ENCODE measurements around the gene TIMP2. TPM values are rescaled to one million over a fixed set of nuclear protein-coding genes. Genes with fewer than 3 reads are reported as not detected.

The TIMP2 gene
- total and polyA plus RNA-seq, 11 donors, result 25.1 to 201 (median 88.3) TPM

GRCh38 chr17:78808163-78808562 lies 117.0 kb downstream of the TIMP2 start:
- no peak for DNase-seq
- Histone ChIP-seq H3K4me3 (no peak overlapping the region), H3K9me3 (no peaks in the 10 kb centered on the region), H3K27ac (no peak overlapping the region), H3K36me3 (peaks cover 2 to 94% (median 89%) of the 10 kb centered on the region in 9 donors), H3K27me3 (no peaks in the 10 kb centered on the region), H3K4me1 (peaks cover 0 to 46% (median 11%) of the 10 kb centered on the region in 12 donors)
- no peak for ATAC-seq
- TF ChIP-seq CTCF (IDR thresholded peaks at IDR 0.05) (no peak), POLR2A (IDR thresholded peaks at IDR 0.05) (no peak)
- WGBS, 4 donors, result 85 to 92% (median 91%) methylated on average over 4 of the region's 4 CpGs
- intact Hi-C loops (cut with DNase I), result loop anchor here in 1 of 10 donors (10.0 kb wide), 1 partner anchor 213 kb away; no protein-coding TSS in a partner anchor

DNA sequence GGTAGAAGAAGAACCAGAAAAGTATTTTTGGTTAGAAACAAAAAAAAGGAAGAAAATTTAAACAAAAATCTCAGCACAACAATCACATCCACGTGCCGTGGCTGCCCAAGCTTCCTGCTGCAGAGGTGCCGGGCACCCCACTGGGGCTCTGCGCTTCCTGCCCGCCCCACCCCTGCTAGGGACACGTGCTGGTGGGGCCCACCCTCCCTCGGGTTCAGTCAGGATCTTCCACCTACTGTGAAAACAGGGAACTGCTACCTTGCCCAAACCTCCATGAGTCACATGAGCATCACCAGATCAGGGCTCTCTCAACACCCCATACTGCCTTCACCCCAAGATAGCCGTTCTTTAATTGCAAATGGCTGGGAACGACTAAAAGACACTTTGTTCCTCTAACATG lies 118.7 kb downstream of the TIMP2 start:
- H3K4me1 ChIP-seq, result peaks cover 0 to 41% (median 9%) of the 10 kb centered on the region in 12 donors
- H3K27ac ChIP-seq, result peak overlapping the region in 4 of 12 donors; percentile 9 to 81 (median 34)
- H3K9me3 ChIP-seq, result no peaks in the 10 kb centered on the region
- 75 to 83% (median 79%) methylated on average over 9 of the region's 9 CpGs for WGBS, 4 donors
- no peak for TF ChIP-seq CTCF (IDR thresholded peaks at IDR 0.05)
- peaks cover 2 to 92% (median 86%) of the 10 kb centered on the region in 9 donors for H3K36me3 ChIP-seq
- H3K27me3 ChIP-seq, result no peaks in the 10 kb centered on the region
- DNase-seq, result peak in 2 of 5 donors; percentile 48 to 50
- ATAC-seq, result no peak
- intact Hi-C loops (cut with DNase I), result loop anchor here in 1 of 10 donors (10.0 kb wide), 1 partner anchor 212 kb away; no protein-coding TSS in a partner anchor
- no peak overlapping the region for H3K4me3 ChIP-seq

DNA sequence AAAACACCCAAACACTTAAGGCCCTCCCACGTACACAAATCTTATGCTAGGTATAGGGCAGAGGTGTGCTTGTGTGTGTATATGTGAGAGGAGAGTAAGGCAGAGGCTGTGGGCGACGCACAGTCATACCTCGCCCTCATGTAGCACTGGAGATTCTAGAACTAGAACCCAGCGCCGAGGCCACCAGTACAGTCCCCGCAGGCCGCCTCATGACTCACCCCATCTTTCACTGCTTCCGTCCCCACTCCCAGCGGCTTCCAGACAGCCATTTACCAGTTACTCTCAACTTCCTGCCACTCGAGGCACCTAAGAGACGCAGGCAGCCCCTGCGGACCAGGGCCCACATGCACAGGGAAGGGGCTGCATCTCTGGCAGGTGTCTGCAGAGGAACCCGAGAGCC lies 119.9 kb downstream of the TIMP2 start:
- ATAC-seq (peak in 1 of 4 donors; percentile 10), DNase-seq (peak in 1 of 5 donors; percentile 61)
- Histone ChIP-seq H3K4me1 (peaks cover 0 to 41% (median 9%) of the 10 kb centered on the region in 12 donors), H3K36me3 (peaks cover 2 to 90% (median 84%) of the 10 kb centered on the region in 9 donors), H3K27me3 (no peaks in the 10 kb centered on the region), H3K4me3 (no peak overlapping the region), H3K9me3 (no peaks in the 10 kb centered on the region), H3K27ac (peak overlapping the region in 10 of 12 donors; percentile 11 to 81 (median 66))
- WGBS, 4 donors, result 89 to 95% (median 92%) methylated on average over 14 of the region's 14 CpGs
- intact Hi-C loops (cut with DNase I), result loop anchor here in 1 of 10 donors (10.0 kb wide), 1 partner anchor 210 kb away; no protein-coding TSS in a partner anchor
- TF ChIP-seq CTCF (IDR thresholded peaks at IDR 0.05) (no peak), POLR2A (IDR thresholded peaks at IDR 0.05) (no peak)

DNA sequence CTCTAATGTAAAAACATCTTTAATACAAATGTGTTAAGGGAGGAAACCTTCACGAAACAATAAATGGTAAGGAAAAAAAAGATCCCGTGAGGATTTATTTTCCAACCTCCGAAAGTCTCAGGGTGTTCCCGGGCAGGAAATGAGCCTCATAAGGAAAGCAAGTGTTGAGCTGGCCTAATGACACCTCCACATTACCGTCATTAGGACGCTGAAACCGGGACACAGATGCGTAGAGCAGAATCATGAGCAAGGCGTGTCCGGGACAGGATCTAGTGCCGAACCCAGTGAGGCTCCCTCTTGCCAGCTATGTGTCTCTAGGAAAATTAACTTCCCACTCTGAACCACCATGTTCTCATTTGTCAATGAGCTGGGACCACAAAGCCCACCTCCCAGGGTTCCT lies 120.4 kb downstream of the TIMP2 start:
- ATAC-seq (peak; percentile 58 to 86 (median 64)), DNase-seq (peak in 3 of 5 donors; percentile 43 to 61 (median 50))
- intact Hi-C loops (cut with DNase I), result loop anchor here in 1 of 10 donors (10.0 kb wide), 1 partner anchor 210 kb away; no protein-coding TSS in a partner anchor
- peaks cover 2 to 90% (median 80%) of the 10 kb centered on the region in 9 donors for H3K36me3 ChIP-seq
- WGBS, 4 donors, result 61 to 67% (median 65%) methylated on average over 11 of the region's 11 CpGs
- no peaks in the 10 kb centered on the region for H3K27me3 ChIP-seq
- H3K4me1 ChIP-seq, result peaks cover 0 to 41% (median 9%) of the 10 kb centered on the region in 12 donors
- H3K9me3 ChIP-seq, result no peaks in the 10 kb centered on the region
- TF ChIP-seq POLR2A (IDR thresholded peaks at IDR 0.05) (no peak), CTCF (IDR thresholded peaks at IDR 0.05) (no peak)
- H3K4me3 ChIP-seq, result no peak overlapping the region
- peak overlapping the region in 10 of 12 donors; percentile 11 to 81 (median 66) for H3K27ac ChIP-seq

Measured in heart left ventricle (tissue), 16 donors.